ENCODE data around the gene TEC.
A peak's percentile ranks its signal among the peaks of the same experiment; 100 is the strongest.
"Not testable (repeated sequence)": the region's sequence is repeated elsewhere in the genome, so short reads cannot be mapped to it uniquely, and the experiment has no call there.

The TEC gene

GRCh38 chr4:48268956-48269860 is at the start of gene TEC:
TEC (minus strand) TSS chr4:48269838; CDS start chr4:48228614, 41,224 bp downstream.
- Histone ChIP-seq H3K9ac (ENCODE audit: low read length in 2 of 2) (peak within 1 kb of the TSS; percentile 64 to 66), H3K9me3 (ENCODE audit: control insufficient read depth in 2 of 2, low read length in 2 of 2) (no peaks in the 10 kb centered on the region), H3K4me1 (ENCODE audit: control insufficient read depth, insufficient read depth, low read length) (peaks cover 3% of the 10 kb centered on the region), H3K27me3 (ENCODE audit: control insufficient read depth in 1 of 2, insufficient read depth in 2 of 2, low read length in 2 of 2) (no peaks in the 10 kb centered on the region), H3K27ac (ENCODE audit: low read length) (no peak within 1 kb of the TSS), H3K36me3 (ENCODE audit: control insufficient read depth in 2 of 2, insufficient read depth in 2 of 2, low read length in 2 of 2) (no peaks in the 10 kb centered on the region), H3K4me3 (ENCODE audit: low read length in 2 of 2) (peak within 1 kb of the TSS; percentile 87 to 93)

GRCh38 chr4:48315728-48316630 is 46.3 kb upstream of the TEC start:
- no peaks in the 10 kb centered on the region for H3K9me3 ChIP-seq (ENCODE audit: control insufficient read depth in 2 of 2, low read length in 2 of 2)
- H3K36me3 ChIP-seq (ENCODE audit: control insufficient read depth in 2 of 2, insufficient read depth in 2 of 2, low read length in 2 of 2) = no peaks in the 10 kb centered on the region
- no peak overlapping the region for H3K4me3 ChIP-seq (ENCODE audit: low read length in 2 of 2)
- H3K4me1 ChIP-seq (ENCODE audit: control insufficient read depth, insufficient read depth, low read length) = no peaks in the 10 kb centered on the region
- no peak overlapping the region for H3K27ac ChIP-seq (ENCODE audit: low read length)
- no peak overlapping the region for H3K9ac ChIP-seq (ENCODE audit: low read length in 2 of 2)
- no peaks in the 10 kb centered on the region for H3K27me3 ChIP-seq (ENCODE audit: control insufficient read depth in 1 of 2, insufficient read depth in 2 of 2, low read length in 2 of 2)

GRCh38 chr4:48314746-48315145 is 45.1 kb upstream of the TEC start:
- not testable (repeated sequence) for H3K4me1 ChIP-seq (ENCODE audit: control insufficient read depth, insufficient read depth, low read length); H3K36me3 ChIP-seq (ENCODE audit: control insufficient read depth in 2 of 2, insufficient read depth in 2 of 2, low read length in 2 of 2); H3K27me3 ChIP-seq (ENCODE audit: control insufficient read depth in 1 of 2, insufficient read depth in 2 of 2, low read length in 2 of 2); H3K4me3 ChIP-seq (ENCODE audit: low read length in 2 of 2); H3K9ac ChIP-seq (ENCODE audit: low read length in 2 of 2); H3K27ac ChIP-seq (ENCODE audit: low read length); H3K9me3 ChIP-seq (ENCODE audit: control insufficient read depth in 2 of 2, low read length in 2 of 2)

- Histone ChIP-seq H3K9me3 (ENCODE audit: control insufficient read depth in 2 of 2, low read length in 2 of 2) (no peaks in the 10 kb centered on the region), H3K27me3 (ENCODE audit: control insufficient read depth in 1 of 2, insufficient read depth in 2 of 2, low read length in 2 of 2) (no peaks in the 10 kb centered on the region), H3K27ac (ENCODE audit: low read length) (no peak overlapping the region), H3K36me3 (ENCODE audit: control insufficient read depth in 2 of 2, insufficient read depth in 2 of 2, low read length in 2 of 2) (no peaks in the 10 kb centered on the region), H3K4me1 (ENCODE audit: control insufficient read depth, insufficient read depth, low read length) (no peaks in the 10 kb centered on the region), H3K4me3 (ENCODE audit: low read length in 2 of 2) (no peak overlapping the region), H3K9ac (ENCODE audit: low read length in 2 of 2) (no peak overlapping the region)
These were observed 42.3 kb upstream of the TEC start for GRCh38 chr4:48311896-48312295.

GRCh38 chr4:48308901-48309300 is 39.3 kb upstream of the TEC start:
- H3K27me3 ChIP-seq (ENCODE audit: control insufficient read depth in 1 of 2, insufficient read depth in 2 of 2, low read length in 2 of 2) = no peaks in the 10 kb centered on the region
- no peaks in the 10 kb centered on the region for H3K4me1 ChIP-seq (ENCODE audit: control insufficient read depth, insufficient read depth, low read length)

GRCh38 chr4:48307528-48307927 is 37.9 kb upstream of the TEC start:
- no peaks in the 10 kb centered on the region for H3K4me1 ChIP-seq (ENCODE audit: control insufficient read depth, insufficient read depth, low read length)

More at GRCh38 chr4:48308901-48309300, 39.3 kb upstream of the TEC start:
- no peaks in the 10 kb centered on the region for H3K36me3 ChIP-seq (ENCODE audit: control insufficient read depth in 2 of 2, insufficient read depth in 2 of 2, low read length in 2 of 2)
- no peak overlapping the region for H3K4me3 ChIP-seq (ENCODE audit: low read length in 2 of 2)
- no peak overlapping the region for H3K27ac ChIP-seq (ENCODE audit: low read length)
- H3K9ac ChIP-seq (ENCODE audit: low read length in 2 of 2) = no peak overlapping the region
- H3K9me3 ChIP-seq (ENCODE audit: control insufficient read depth in 2 of 2, low read length in 2 of 2) = no peaks in the 10 kb centered on the region

GRCh38 chr4:48305508-48305907 is 35.9 kb upstream of the TEC start:
- Histone ChIP-seq H3K36me3 (ENCODE audit: control insufficient read depth in 2 of 2, insufficient read depth in 2 of 2, low read length in 2 of 2) (no peaks in the 10 kb centered on the region), H3K27me3 (ENCODE audit: control insufficient read depth in 1 of 2, insufficient read depth in 2 of 2, low read length in 2 of 2) (no peaks in the 10 kb centered on the region), H3K9me3 (ENCODE audit: control insufficient read depth in 2 of 2, low read length in 2 of 2) (no peaks in the 10 kb centered on the region), H3K4me3 (ENCODE audit: low read length in 2 of 2) (no peak overlapping the region), H3K9ac (ENCODE audit: low read length in 2 of 2) (no peak overlapping the region), H3K4me1 (ENCODE audit: control insufficient read depth, insufficient read depth, low read length) (no peaks in the 10 kb centered on the region), H3K27ac (ENCODE audit: low read length) (no peak overlapping the region)

More at GRCh38 chr4:48307528-48307927, 37.9 kb upstream of the TEC start:
- no peak overlapping the region for H3K9ac ChIP-seq (ENCODE audit: low read length in 2 of 2)
- H3K36me3 ChIP-seq (ENCODE audit: control insufficient read depth in 2 of 2, insufficient read depth in 2 of 2, low read length in 2 of 2) = no peaks in the 10 kb centered on the region
- H3K9me3 ChIP-seq (ENCODE audit: control insufficient read depth in 2 of 2, low read length in 2 of 2) = no peaks in the 10 kb centered on the region
- no peaks in the 10 kb centered on the region for H3K27me3 ChIP-seq (ENCODE audit: control insufficient read depth in 1 of 2, insufficient read depth in 2 of 2, low read length in 2 of 2)
- no peak overlapping the region for H3K27ac ChIP-seq (ENCODE audit: low read length)
- H3K4me3 ChIP-seq (ENCODE audit: low read length in 2 of 2) = no peak overlapping the region

GRCh38 chr4:48300004-48300403 is 30.4 kb upstream of the TEC start:
- Histone ChIP-seq H3K27ac (ENCODE audit: low read length) (no peak overlapping the region), H3K27me3 (ENCODE audit: control insufficient read depth in 1 of 2, insufficient read depth in 2 of 2, low read length in 2 of 2) (no peaks in the 10 kb centered on the region), H3K4me1 (ENCODE audit: control insufficient read depth, insufficient read depth, low read length) (no peaks in the 10 kb centered on the region), H3K4me3 (ENCODE audit: low read length in 2 of 2) (no peak overlapping the region), H3K9ac (ENCODE audit: low read length in 2 of 2) (no peak overlapping the region), H3K36me3 (ENCODE audit: control insufficient read depth in 2 of 2, insufficient read depth in 2 of 2, low read length in 2 of 2) (no peaks in the 10 kb centered on the region), H3K9me3 (ENCODE audit: control insufficient read depth in 2 of 2, low read length in 2 of 2) (no peaks in the 10 kb centered on the region)

GRCh38 chr4:48299560-48299959 is 29.9 kb upstream of the TEC start:
- no peaks in the 10 kb centered on the region for H3K4me1 ChIP-seq (ENCODE audit: control insufficient read depth, insufficient read depth, low read length)
- no peak overlapping the region for H3K9ac ChIP-seq (ENCODE audit: low read length in 2 of 2)
- H3K27ac ChIP-seq (ENCODE audit: low read length) = no peak overlapping the region
- no peak overlapping the region for H3K4me3 ChIP-seq (ENCODE audit: low read length in 2 of 2)
- H3K27me3 ChIP-seq (ENCODE audit: control insufficient read depth in 1 of 2, insufficient read depth in 2 of 2, low read length in 2 of 2) = no peaks in the 10 kb centered on the region
- no peaks in the 10 kb centered on the region for H3K9me3 ChIP-seq (ENCODE audit: control insufficient read depth in 2 of 2, low read length in 2 of 2)
- H3K36me3 ChIP-seq (ENCODE audit: control insufficient read depth in 2 of 2, insufficient read depth in 2 of 2, low read length in 2 of 2) = no peaks in the 10 kb centered on the region

- Histone ChIP-seq H3K4me1 (ENCODE audit: control insufficient read depth, insufficient read depth, low read length) (no peaks in the 10 kb centered on the region), H3K9me3 (ENCODE audit: control insufficient read depth in 2 of 2, low read length in 2 of 2) (no peaks in the 10 kb centered on the region), H3K27ac (ENCODE audit: low read length) (no peak overlapping the region), H3K9ac (ENCODE audit: low read length in 2 of 2) (no peak overlapping the region), H3K4me3 (ENCODE audit: low read length in 2 of 2) (no peak overlapping the region), H3K27me3 (ENCODE audit: control insufficient read depth in 1 of 2, insufficient read depth in 2 of 2, low read length in 2 of 2) (no peaks in the 10 kb centered on the region), H3K36me3 (ENCODE audit: control insufficient read depth in 2 of 2, insufficient read depth in 2 of 2, low read length in 2 of 2) (no peaks in the 10 kb centered on the region)
These were observed 27.7 kb upstream of the TEC start for GRCh38 chr4:48297256-48297846.

Measured in stomach smooth muscle (tissue), 2 donors.